ENCODE results near the gene KDSR. TPM values are rescaled to one million over a fixed set of nuclear protein-coding genes. Genes with fewer than 3 reads are reported as not detected.
"Not testable (repeated sequence)": the region's sequence is repeated elsewhere in the genome, so short reads cannot be mapped to it uniquely, and the experiment has no call there.

Gene KDSR
- total RNA-seq, 4 donors from 2014 or later = 11.2 to 18.6 (median 14.4) TPM

- H3K36me3 ChIP-seq = peaks cover 0 to 14% of the 10 kb centered on the region in 2 donors
- no peak for ATAC-seq
- no peak for DNase-seq
- in situ Hi-C loops (cut with MboI; ENCODE audit: low sequenced_read_pairs in 4 of 4) = loop anchor here in 2 of 4 donors (5.0 to 10.0 kb wide), 2 partner anchors 56 to 59 kb away; partner anchors contain the start of gene VPS4B (in 2 of the 2)
- peak overlapping the region; percentile 90 to 99 (median 97) for H3K27ac ChIP-seq
- TF ChIP-seq CTCF (IDR thresholded peaks at IDR 0.05 in 4 of 5, conservative IDR thresholded peaks at IDR 0.05 in 1 of 5) (no peak), POLR2A (IDR thresholded peaks at IDR 0.05) (no peak)
- peaks cover 19 to 21% of the 10 kb centered on the region in 2 donors for H3K4me1 ChIP-seq
- intact Hi-C loops (cut with DNase I; ENCODE audit: low total_unique reads) = loop anchor here (1.0 to 5.0 kb wide), 4 partner anchors 45 to 1179 kb away; partner anchors contain the start of genes PIGN and RELCH
- H3K9me3 ChIP-seq = no peaks in the 10 kb centered on the region
- peak overlapping the region; percentile 81 to 95 (median 90) for H3K4me3 ChIP-seq
- H3K27me3 ChIP-seq = no peaks in the 10 kb centered on the region
These were observed 1.2 kb downstream of the KDSR start for GRCh38 chr18:63365876-63366212.

GRCh38 chr18:63363951-63364350 is 3.1 kb downstream of the KDSR start:
- DNase-seq (no peak), ATAC-seq (no peak)
- H3K4me1 ChIP-seq = peaks cover 19% of the 10 kb centered on the region in 2 donors
- in situ Hi-C loops (cut with MboI; ENCODE audit: low sequenced_read_pairs in 4 of 4) = loop anchor here in 2 of 4 donors (5.0 to 10.0 kb wide), 2 partner anchors 61 to 73 kb away; partner anchors contain the start of gene VPS4B (in 1 of the 2)
- peaks cover 0 to 28% of the 10 kb centered on the region in 2 donors for H3K36me3 ChIP-seq
- no peak for TF ChIP-seq POLR2A (IDR thresholded peaks at IDR 0.05)
- no peak for TF ChIP-seq CTCF (IDR thresholded peaks at IDR 0.05 in 4 of 5, conservative IDR thresholded peaks at IDR 0.05 in 1 of 5)
- H3K4me3 ChIP-seq = no peak overlapping the region
- H3K9me3 ChIP-seq = no peaks in the 10 kb centered on the region
- H3K27me3 ChIP-seq = no peaks in the 10 kb centered on the region
- intact Hi-C loops (cut with DNase I; ENCODE audit: low total_unique reads) = no loop called here
- no peak overlapping the region for H3K27ac ChIP-seq

GRCh38 chr18:63363420-63363819 is 3.6 kb downstream of the KDSR start:
- ATAC-seq; intact Hi-C loops (cut with DNase I; ENCODE audit: low total_unique reads); DNase-seq; H3K9me3 ChIP-seq; H3K27me3 ChIP-seq; H3K27ac ChIP-seq; H3K4me3 ChIP-seq: not testable (repeated sequence)
- Histone ChIP-seq H3K36me3 (peaks cover 0 to 28% of the 10 kb centered on the region in 2 donors), H3K4me1 (peaks cover 14 to 16% of the 10 kb centered on the region in 2 donors)
- in situ Hi-C loops (cut with MboI; ENCODE audit: low sequenced_read_pairs in 4 of 4) = loop anchor here in 2 of 4 donors (5.0 to 10.0 kb wide), 2 partner anchors 61 to 74 kb away; partner anchors contain the start of gene VPS4B (in 1 of the 2)

GRCh38 chr18:63356272-63356896 is 10.6 kb downstream of the KDSR start:
- H3K36me3 ChIP-seq = peaks cover 3 to 79% of the 10 kb centered on the region in 2 donors

More at GRCh38 chr18:63356272-63356896, 10.6 kb downstream of the KDSR start:
- TF ChIP-seq CTCF (IDR thresholded peaks at IDR 0.05 in 4 of 5, conservative IDR thresholded peaks at IDR 0.05 in 1 of 5) = no peak
- TF ChIP-seq POLR2A (IDR thresholded peaks at IDR 0.05) = no peak
- ATAC-seq = no peak
- H3K27ac ChIP-seq = no peak overlapping the region
- H3K9me3 ChIP-seq = no peaks in the 10 kb centered on the region
- no peaks in the 10 kb centered on the region for H3K4me1 ChIP-seq
- H3K4me3 ChIP-seq = no peak overlapping the region
- intact Hi-C loops (cut with DNase I; ENCODE audit: low total_unique reads) (no loop called here), in situ Hi-C loops (cut with MboI; ENCODE audit: low sequenced_read_pairs in 4 of 4) (no loop called here)
- no peak for DNase-seq
- H3K27me3 ChIP-seq = no peaks in the 10 kb centered on the region

All from gastrocnemius medialis (tissue), 4 donors.